Left cardiac atrium (tissue), 4 donors: ENCODE measurements around the gene PLCH2. TPM values are rescaled to one million over a fixed set of nuclear protein-coding genes. Genes with fewer than 3 reads are reported as not detected.
A peak's percentile ranks its signal among the peaks of the same experiment; 100 is the strongest.
"Not testable (repeated sequence)": the region's sequence is repeated elsewhere in the genome, so short reads cannot be mapped to it uniquely, and the experiment has no call there.

Source experiments
- ATAC-seq, 2 donors: fragments of 200-7000 bp; cut with Tn5 transposase; one replicate each; pipeline ENCODE4 v1.9.1; 2020; ENCODE audit warnings: mild to moderate bottlenecking in 2 of 2, moderate library complexity in 2 of 2
- DNase-seq: peaks from one replicate; pipeline ENCODE4 v3.0.0-alpha.2; 2020
- intact Hi-C, 2 donors: fragments of 100-400 bp; cut with DNase I; formaldehyde crosslinking; loops; one replicate each; pipeline versions ENCODE4 v1.14.1 to v1.15.1; 2022 to 2023
- total RNA-seq, 2 donors: library from RNA; stranded (reverse); fragmentation: NEBNext Ultra II Directional; extraction: Animal tissue kit (Norgen Biotek cat#: 25700); gene quantifications; one replicate each; pipeline ENCODE4 v1.2.1, GENCODE V29; 2021
- donor health status: DM: no; HTN: yes; CAD: no.
- donor health status: DM: no; HTN: yes; CAD: no; lungs with severe emphysema.
- donor health status: DM: yes; HTN: yes; CAD: no.
- donor health status: Dilated cardiomyopathy.

PLCH2 gene
- total RNA-seq, 2 donors from 2014 or later, result 0.13 to 0.74 TPM

DNA sequence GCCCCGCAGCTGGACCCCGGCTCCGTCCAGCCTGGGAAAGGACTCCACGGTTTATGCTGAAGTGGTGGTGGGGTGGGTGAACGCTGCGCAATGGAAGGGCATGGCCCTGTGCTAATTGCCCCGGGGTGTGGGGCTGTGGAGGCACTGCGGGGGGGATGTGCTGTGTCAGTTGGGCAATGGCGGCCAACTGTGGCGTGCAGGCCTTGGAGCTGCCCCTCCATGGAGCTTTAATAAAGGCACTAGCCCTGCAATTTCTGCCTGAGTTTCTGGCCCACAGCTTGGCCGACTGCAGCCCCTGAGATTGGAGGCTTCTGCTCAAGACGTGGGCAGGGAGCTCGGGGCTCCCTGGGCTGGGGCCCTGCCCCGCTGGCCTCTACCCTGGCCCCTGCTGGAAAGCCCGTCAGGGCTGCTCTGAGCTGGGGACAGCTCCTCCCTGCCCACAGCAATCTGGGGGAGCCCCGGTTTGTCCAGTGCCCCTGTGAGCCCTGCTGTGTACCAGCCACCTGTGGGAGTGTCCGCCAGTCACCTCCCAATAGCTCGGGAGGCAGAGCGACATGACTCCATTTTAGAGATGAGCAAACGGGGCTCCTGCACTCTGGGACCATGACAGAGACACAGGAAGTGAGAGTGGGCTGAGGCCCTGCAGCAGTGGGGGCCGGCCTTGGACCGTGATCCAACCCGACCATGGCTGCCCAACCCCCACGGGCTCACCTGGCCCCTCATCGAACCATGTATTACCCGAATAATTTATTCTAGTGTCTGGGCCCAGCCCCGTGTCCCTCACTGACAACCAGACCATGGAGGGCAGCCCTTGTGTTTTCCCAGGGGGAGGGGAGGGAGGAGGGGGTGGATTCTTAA lies 71.3 kb downstream of the PLCH2 start:
- ATAC-seq (no peak), DNase-seq (no peak)
- intact Hi-C loops, result loop anchor here (1.0 to 2.0 kb wide), 2 partner anchors 133 kb away; no protein-coding TSS in a partner anchor

DNA sequence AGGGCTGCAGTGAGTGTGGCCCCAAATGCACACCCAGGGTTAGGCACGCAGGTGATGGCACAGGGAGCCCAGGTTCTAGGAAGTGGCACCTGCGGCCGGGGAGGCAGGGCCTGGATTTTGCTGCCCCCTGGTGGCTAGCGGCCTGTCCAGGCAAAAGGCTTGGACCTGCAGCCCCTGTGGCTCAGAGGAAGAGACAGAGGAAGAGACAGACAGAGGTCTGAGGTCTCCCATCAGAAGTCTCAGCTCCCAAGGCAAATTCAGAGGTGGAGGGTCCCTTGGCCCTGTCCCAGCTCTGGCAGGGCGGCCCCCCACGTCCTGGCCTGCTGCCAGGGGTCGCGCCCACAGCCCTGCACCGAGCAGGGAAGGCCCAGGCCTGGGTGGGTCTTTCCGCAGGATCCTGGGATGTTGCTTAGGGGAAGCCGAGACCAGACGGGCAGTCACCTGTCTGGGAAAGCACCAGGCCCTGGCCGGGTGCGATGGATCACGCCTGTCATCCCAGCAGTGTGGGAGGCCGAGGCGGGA lies 72.0 kb downstream of the PLCH2 start:
- DNase-seq (peak; percentile 81), ATAC-seq (peak; percentile 51 to 52)
- intact Hi-C loops, result loop anchor here (1.0 to 2.0 kb wide), 2 partner anchors 133 to 134 kb away; no protein-coding TSS in a partner anchor

DNA sequence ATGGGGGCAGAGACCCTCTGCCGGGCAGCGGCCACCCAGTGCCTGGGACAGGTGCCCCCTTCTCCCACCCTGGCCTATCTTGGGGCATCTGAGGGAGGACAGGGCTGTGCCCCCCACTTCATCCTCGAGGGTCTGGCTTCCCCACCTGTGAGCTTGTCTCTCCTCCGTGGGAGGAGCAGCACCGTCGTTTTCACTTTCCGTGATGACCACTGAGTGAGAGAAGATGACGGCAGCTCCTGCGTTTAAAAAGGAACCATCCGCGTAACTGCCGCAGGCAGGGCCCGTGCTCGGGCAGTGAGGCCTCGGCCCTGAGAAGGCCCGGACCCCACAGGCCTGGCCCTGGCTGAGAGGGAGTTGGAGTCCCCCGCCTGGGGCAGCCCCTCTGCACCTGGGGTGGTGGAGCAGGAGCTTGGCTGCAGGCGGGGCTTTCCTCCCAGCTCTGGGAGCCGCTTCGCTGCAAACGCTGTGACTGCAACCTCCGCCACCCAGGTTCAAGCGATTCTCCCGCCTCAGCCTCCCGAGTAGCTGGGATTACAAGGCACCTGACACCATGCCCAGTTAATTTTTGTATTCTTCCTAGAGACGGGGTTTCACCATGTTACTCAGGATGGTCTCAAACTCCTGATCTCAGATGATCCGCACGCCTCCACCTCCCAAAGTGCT lies 73.4 kb downstream of the PLCH2 start:
- ATAC-seq, DNase-seq: not testable (repeated sequence)
- intact Hi-C loops, result loop anchor here in 1 of 2 donors (2.0 kb wide), 1 partner anchor 135 kb away; no protein-coding TSS in a partner anchor

DNA sequence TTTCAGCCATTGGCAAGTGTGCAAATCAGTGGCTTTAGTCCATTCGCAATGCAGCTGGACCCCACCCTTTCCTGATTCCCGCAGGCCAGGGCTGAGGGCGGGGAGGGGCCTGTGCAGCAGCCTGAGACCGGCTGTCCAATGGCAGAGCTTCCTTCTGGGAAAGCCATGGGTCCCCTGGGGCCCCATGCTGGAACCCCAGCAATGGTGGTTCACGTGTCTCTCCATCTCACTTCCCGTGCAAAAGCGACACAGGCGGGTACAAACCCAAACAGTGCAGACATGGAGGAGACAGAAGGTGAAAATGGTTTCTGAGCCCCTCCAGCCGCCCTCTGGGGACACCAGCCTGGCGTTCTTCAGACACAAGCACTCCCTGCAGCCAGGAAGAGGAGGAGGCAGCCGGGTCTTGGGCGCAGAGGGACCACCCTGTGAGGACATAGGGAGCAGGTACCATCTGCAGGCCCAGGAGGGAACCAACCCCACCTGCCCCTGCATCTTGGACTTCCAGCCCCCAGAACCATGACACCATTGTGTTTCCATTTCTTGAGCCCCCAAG lies 74.3 kb downstream of the PLCH2 start:
- ATAC-seq, intact Hi-C loops, DNase-seq: not testable (repeated sequence)

GRCh38 chr1:2551544-2551943 lies 75.5 kb downstream of the PLCH2 start:
- DNase-seq, intact Hi-C loops, ATAC-seq: not testable (repeated sequence)

GRCh38 chr1:2552189-2552588 lies 76.1 kb downstream of the PLCH2 start:
- intact Hi-C loops, result no loop called here
- ATAC-seq (no peak), DNase-seq (no peak)

DNA sequence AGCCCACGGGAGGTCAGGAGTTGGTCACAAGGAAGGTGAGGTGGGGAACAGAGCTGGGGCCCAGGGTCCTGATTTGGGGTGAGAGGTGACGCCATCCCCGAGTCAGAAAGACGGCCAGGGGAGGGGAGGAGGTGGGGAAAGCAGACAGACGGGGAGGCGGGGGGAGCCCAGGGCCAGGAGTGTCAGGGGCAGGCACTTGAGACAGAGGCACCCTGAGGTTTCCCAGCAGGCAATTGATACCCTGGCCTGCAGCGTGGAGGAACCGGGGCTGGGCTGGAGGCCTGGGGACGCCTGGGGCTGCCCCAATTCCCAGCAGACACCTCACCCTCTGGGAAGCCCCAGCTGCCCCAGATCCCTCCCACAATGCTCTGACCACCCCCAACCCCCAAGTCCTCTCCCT lies 77.0 kb downstream of the PLCH2 start:
- ATAC-seq, DNase-seq, intact Hi-C loops: not testable (repeated sequence)

- DNase-seq (no peak), ATAC-seq (no peak)
- intact Hi-C loops, result no loop called here
Observed at GRCh38 chr1:2553871-2554620, 78.0 kb downstream of the PLCH2 start.

GRCh38 chr1:2554621-2555387 lies 78.7 kb downstream of the PLCH2 start:
- no peak for DNase-seq
- no peak for ATAC-seq
- intact Hi-C loops, result no loop called here

Other genes starting within 250 kb of the PLCH2 start
- gene SKI, start 248.0 kb upstream of the PLCH2 start, total RNA-seq, result 10 to 100 TPM; 47.1 to 66.9 TPM
- 1 to 10 TPM; 3.7 to 4.9 TPM for gene MORN1, start 84.7 kb upstream of the PLCH2 start, total RNA-seq
- 100 to 1,000 TPM in 1 of 2 donors, 10 to 100 TPM in 1; 96.2 to 105 TPM for gene RER1, start 84.4 kb upstream of the PLCH2 start, total RNA-seq
- 10 to 100 TPM; 12.3 to 14.5 TPM for gene PEX10, start 63.7 kb upstream of the PLCH2 start, total RNA-seq
- gene PANK4, start 50.3 kb downstream of the PLCH2 start, total RNA-seq, result 10 to 100 TPM; 37.5 to 40.6 TPM
- gene HES5, start 54.0 kb downstream of the PLCH2 start, total RNA-seq, result under 1 TPM; 0.91 to 0.99 TPM
- 10 to 100 TPM; 21.6 to 22.6 TPM for gene TNFRSF14, start 80.1 kb downstream of the PLCH2 start, total RNA-seq
- gene PRXL2B, start 110.5 kb downstream of the PLCH2 start, total RNA-seq, result 10 to 100 TPM; 10.8 to 14.1 TPM
- gene MMEL1, start 156.7 kb downstream of the PLCH2 start, total RNA-seq, result under 1 TPM; 0.47 to 0.68 TPM